HL-60/S4 treated with retinoic acid at 250 ng/mL for 4 days and 3 days (cell line): ENCODE results near the gene PLGRKT.
"Not testable (repeated sequence)": the region's sequence is repeated elsewhere in the genome, so short reads cannot be mapped to it uniquely, and the experiment has no call there.

Experiments
- in situ Hi-C: fragments of 300-500 bp; cut with MboI; formaldehyde crosslinking; loops from 2 replicates; pipeline ENCODE4 v1.7.0; 2022; ENCODE audit warnings: low sequenced_read_pairs

Gene PLGRKT

DNA sequence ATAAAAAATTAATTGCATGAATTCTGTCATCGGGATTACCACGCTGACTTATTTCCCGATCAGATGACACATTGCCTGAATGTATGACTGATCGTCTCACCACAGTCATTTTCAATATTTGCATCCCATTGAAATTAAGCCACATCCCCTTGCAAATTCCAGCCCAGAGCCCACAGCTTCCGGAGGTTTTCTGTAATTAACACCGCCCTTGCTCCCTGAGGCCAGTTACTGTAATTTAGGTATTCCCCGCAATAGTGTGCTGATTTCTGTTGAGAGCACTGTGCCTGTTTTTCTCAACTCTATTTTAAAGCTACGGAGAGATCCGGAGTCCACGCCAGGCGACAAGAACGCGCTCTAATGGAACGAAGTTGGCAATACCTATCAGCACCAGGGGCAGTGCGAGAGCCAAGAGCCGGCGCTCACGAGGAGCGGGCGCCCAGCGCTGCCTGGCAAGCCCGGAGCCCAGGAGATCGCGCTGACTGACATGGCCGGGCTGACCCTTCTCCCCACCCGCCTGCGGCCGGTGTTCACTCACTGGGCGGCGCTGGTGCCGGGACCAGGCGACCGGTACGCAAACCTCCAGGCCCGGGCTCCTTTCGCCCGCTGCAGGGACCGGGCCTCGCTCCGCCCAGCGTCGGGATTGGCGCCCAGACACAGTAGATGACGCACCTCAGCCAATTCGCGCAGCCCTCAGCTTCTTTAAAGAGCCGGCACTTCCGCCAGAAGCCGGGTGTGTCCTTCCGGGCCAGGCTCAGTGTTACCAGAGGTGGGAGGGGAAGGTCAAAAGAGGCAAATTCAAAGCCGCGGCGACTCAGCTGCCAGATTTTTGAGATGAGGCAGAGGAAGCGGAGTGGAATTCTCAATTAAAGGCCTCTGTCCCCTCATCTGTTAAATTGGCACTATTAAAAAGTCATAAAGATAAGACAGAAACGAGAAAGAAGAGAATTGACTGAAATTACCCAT lies at the start of gene PLGRKT:
Gene PLGRKT, minus strand, starts transcription at position 672 of the 963 bp plus-strand sequence. CDS start 5,948 bp downstream, outside the sequence.
- in situ Hi-C loops: loop anchor here (25.0 kb wide), 1 partner anchor 675 kb away; no protein-coding TSS in a partner anchor

- in situ Hi-C loops: no loop called here
These were observed 49.3 kb upstream of the PLGRKT start for GRCh38 chr9:5486988-5487387.

- in situ Hi-C loops: no loop called here
These were observed 47.8 kb upstream of the PLGRKT start for GRCh38 chr9:5485378-5486085.

- in situ Hi-C loops: no loop called here
These were observed 45.6 kb upstream of the PLGRKT start for GRCh38 chr9:5483306-5483705.

DNA sequence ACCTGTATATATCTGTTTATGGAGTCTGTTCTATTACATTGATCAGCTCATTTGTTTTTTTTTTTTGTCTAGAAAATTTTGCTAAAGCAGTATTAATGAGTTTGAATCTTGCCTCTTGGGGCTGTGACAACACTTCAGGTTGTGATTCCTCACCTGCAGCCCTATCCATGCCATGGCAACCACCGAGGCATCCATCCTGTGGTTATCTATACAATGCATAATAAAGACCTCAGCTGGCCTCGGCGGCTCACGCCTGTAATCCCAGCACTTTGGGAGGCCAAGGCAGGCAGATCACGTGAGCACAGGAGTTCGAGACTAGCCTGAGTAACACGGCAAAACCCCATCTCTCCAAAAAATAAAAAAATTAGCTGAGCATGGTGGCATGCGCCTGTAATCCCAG lies 44.5 kb upstream of the PLGRKT start:
- in situ Hi-C loops: no loop called here

DNA sequence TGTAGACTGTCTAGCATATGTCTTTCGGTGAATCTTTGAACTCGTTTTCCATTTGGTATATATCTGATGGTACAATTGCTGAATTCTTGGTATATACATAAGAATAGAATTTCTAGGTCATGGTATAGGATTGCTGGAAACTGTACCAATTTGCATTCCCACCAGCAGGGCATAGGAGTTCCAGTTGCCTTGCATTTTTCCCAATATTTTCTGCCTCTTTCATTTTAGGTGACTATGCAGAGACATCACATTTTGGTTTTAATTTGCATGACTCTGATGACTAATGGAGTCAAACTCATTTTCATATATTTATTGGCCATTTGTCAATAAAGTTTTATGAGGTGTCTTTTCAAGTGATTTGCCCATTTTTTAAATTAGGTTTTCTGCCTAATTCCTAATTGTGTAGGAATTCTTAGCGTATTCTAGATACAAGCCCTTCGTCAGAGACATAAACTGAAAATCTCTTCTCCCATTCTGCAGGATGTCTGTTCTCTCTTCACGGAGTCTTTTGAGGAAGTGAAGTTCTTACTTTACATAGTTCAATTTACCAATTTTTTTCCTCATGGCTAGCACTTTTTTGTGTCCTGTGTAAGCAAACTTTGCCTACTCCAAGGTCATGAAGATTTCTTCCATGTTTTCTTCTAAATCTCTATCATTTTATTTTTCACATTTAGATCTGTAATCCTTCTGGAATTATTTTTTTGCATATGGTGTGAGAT lies 43.8 kb upstream of the PLGRKT start:
- in situ Hi-C loops: no loop called here

- in situ Hi-C loops: no loop called here
These were observed 43.2 kb upstream of the PLGRKT start for GRCh38 chr9:5480919-5481318.

GRCh38 chr9:5479994-5480694 lies 42.4 kb upstream of the PLGRKT start:
- in situ Hi-C loops: no loop called here

GRCh38 chr9:5478206-5478605 lies 40.5 kb upstream of the PLGRKT start:
- in situ Hi-C loops: no loop called here

- in situ Hi-C loops: not testable (repeated sequence)
These were observed 37.9 kb upstream of the PLGRKT start for GRCh38 chr9:5475611-5476010.

DNA sequence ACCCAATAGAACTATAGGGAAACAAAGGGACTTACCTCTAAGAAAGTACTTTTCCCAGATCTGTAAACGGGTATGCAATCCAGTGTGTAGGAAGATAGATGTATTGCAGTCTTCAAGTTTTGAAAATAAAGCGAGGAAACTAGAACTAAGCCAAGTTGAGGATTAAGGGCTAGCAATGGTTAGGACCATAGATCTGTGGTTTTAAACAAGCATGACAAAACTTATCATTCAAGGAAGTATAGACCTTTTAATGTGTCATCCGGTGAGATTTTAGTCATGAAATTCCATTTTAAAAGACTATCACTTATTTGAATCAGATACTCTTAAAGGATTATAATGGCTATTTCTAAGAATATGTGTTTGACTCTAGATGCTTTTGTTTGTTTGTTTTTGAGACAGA lies 33.1 kb upstream of the PLGRKT start:
- in situ Hi-C loops: no loop called here

DNA sequence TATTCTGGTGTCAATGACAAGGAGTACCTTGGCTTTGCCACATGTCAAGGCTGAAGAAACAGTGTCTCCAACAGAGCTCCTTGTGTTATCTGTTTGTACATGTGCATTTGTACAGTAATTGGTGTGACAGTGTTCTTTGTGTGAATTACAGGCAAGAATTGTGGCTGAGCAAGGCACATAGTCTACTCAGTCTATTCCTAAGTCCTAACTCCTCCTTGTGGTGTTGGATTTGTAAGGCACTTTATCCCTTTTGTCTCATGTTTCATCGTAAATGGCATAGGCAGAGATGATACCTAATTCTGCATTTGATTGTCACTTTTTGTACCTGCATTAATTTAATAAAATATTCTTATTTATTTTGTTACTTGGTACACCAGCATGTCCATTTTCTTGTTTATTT lies 32.4 kb upstream of the PLGRKT start:
- in situ Hi-C loops: no loop called here

- in situ Hi-C loops: no loop called here
These were observed 31.1 kb upstream of the PLGRKT start for GRCh38 chr9:5468850-5469249.

- in situ Hi-C loops: no loop called here
These were observed 29.0 kb upstream of the PLGRKT start for GRCh38 chr9:5466766-5467165.

DNA sequence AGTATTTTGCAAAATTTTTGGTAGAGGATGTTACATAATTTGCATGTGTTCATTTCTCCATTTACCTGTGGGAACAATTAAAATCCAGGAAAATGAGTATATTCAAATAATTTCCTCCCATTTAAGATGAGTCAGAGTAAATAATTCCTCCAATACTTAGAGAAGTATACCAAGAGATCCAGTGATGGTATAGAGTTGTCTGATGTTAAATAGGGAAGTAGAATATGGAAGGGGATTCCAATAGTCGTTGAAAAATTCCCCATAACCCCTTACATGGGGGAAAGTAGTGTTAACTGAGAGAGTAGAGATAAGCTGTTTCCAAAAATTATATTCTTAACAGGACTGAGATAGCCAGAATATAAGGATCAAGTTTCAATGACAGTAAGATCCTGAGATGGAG lies 28.3 kb upstream of the PLGRKT start:
- in situ Hi-C loops: no loop called here

DNA sequence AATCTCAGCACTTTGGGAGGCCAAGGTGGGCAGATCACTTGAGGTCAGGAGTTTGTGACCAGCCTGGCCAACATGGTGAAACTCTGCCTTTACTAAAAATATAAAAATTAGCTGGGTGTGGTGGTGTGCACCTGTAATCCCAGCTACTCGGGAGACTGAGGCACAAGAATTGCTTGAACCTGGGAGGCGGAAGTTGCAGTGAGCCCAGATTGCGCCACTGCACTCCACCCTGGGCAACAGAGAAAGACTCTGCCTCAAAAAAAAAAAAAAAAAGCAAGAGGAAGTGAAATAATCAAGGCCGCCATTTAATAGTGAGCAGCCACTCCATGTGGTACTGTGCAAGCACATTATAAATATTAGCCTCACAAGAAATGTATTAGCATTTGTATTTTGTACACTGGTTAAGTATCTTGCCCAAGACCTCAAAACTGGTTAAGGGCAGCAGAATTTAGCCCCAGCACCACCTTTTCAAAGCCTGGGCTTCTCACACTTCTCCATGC lies 27.2 kb upstream of the PLGRKT start:
- in situ Hi-C loops: not testable (repeated sequence)

GRCh38 chr9:5460157-5460556 lies 22.4 kb upstream of the PLGRKT start:
- in situ Hi-C loops: no loop called here

GRCh38 chr9:5459289-5459829 lies 21.6 kb upstream of the PLGRKT start:
- in situ Hi-C loops: no loop called here

GRCh38 chr9:5455181-5455580 lies 17.5 kb upstream of the PLGRKT start:
- in situ Hi-C loops: no loop called here

DNA sequence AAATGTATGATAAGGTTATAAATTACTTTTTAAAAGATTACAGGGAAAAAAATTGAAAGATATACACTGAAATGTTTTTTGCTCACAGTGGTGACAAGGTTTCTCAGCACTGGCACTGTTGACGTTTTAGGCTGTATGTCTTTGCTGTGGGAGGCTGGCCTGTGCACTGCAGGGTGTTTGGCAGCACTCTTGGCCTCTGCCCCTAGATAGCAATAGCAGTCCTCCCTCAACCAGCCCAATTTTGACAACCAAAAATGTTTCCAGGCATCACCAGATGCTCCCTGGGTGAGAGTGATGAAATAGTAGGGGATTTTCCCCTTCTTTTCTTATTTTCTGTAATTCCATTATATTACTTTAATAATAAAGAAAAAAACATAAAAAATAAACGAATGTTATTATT lies 15.9 kb upstream of the PLGRKT start:
- in situ Hi-C loops: no loop called here
